Measurements from ENCODE around the gene ASF1A. TPM values are rescaled to one million over a fixed set of nuclear protein-coding genes. Genes with fewer than 3 reads are reported as not detected.

The ASF1A gene
- total RNA-seq, 1 experiment from 2014 or later = 34.4 TPM

- H4K20me1 ChIP-seq (ENCODE audit: control insufficient read depth, insufficient read depth, insufficient read length) = no peaks in the 10 kb centered on the region
- Mint-ChIP-seq H3K27ac (no peak overlapping the region; a peak in 1 of 7 replicates), H3K4me3 (no peak overlapping the region), H3K36me3 (ENCODE audit: insufficient read depth in 1 of 3, low read depth in 3 of 3) (peaks cover 6 to 12% (median 8%) of the 10 kb centered on the region in 3 experiments), H3K9me3 (peaks cover 7 to 11% of the 10 kb centered on the region in 2 experiments), H3K27me3 (ENCODE audit: low read depth) (no peaks in the 10 kb centered on the region), H3K4me1 (peaks cover 10 to 12% of the 10 kb centered on the region in 2 experiments; a peak in 3 of 4 replicates)
- H4K91ac ChIP-seq (ENCODE audit: insufficient read length, low read depth, low read length) = no peak overlapping the region
- H3K18ac ChIP-seq (ENCODE audit: insufficient read length, low read depth, low read length) = no peak overlapping the region
- H2BK15ac ChIP-seq (ENCODE audit: low read depth, low read length) = no peak overlapping the region
- H3K4me2 ChIP-seq (ENCODE audit: insufficient read depth, insufficient read length, low read length) = no peak overlapping the region
- H2AFZ ChIP-seq (ENCODE audit: low read length) = no peak overlapping the region
- H3K23ac ChIP-seq (ENCODE audit: insufficient read length, low read depth, low read length) = no peak overlapping the region
- WGBS (ENCODE audit: extremely low coverage, insufficient read length, low lambda C conversion rate) = no CpG with 5 or more reads among the region's 3 CpGs
- no peak overlapping the region for H2BK5ac ChIP-seq (ENCODE audit: insufficient read length, low read length)
- H3K56ac ChIP-seq (ENCODE audit: insufficient read length, low read depth, low read length) = no peak overlapping the region
- H3K9ac ChIP-seq (ENCODE audit: extremely low read depth, insufficient read length, low read length) = no peak overlapping the region
- no peak for TF ChIP-seq CTCF (conservative IDR thresholded peaks at IDR 0.05)
- H3K79me2 ChIP-seq (ENCODE audit: insufficient read depth, low read length) = no peaks in the 10 kb centered on the region
- H4K5ac ChIP-seq (ENCODE audit: insufficient read length, low read depth, low read length) = no peak overlapping the region
- no peak overlapping the region for H2BK20ac ChIP-seq (ENCODE audit: low read depth, low read length, poor library complexity, severe bottlenecking)
- no peak overlapping the region for H2BK12ac ChIP-seq (ENCODE audit: insufficient read length, low read depth, low read length)
- no peak overlapping the region for H3K27ac ChIP-seq (ENCODE audit: insufficient read length, low read depth, low read length)
- H3K4ac ChIP-seq (ENCODE audit: low read depth, low read length) = no peak overlapping the region
- no peak overlapping the region for H2BK120ac ChIP-seq (ENCODE audit: low read depth, low read length, poor library complexity, severe bottlenecking)
- no peaks in the 10 kb centered on the region for H3K27me3 ChIP-seq (ENCODE audit: insufficient read depth, low read length)
- no peak for DNase-seq
- no peak overlapping the region for H3T11ph ChIP-seq (ENCODE audit: low read length)
- H4K8ac ChIP-seq (replicated peaks; ENCODE audit: insufficient read length, low read depth, low read length) = no peak overlapping the region
- H3K4me1 ChIP-seq (ENCODE audit: insufficient read depth, low read length) = no peaks in the 10 kb centered on the region; the same call in 1 of the 2 replicates
- no peaks in the 10 kb centered on the region for H3K9me3 ChIP-seq (ENCODE audit: control insufficient read depth, low read depth, low read length)
- H3K79me1 ChIP-seq (ENCODE audit: insufficient read depth, low read depth, low read length, poor library complexity, severe bottlenecking) = no peaks in the 10 kb centered on the region
- no peak overlapping the region for H2AK5ac ChIP-seq (ENCODE audit: insufficient read length, low read length)
- no peaks in the 10 kb centered on the region for H3K23me2 ChIP-seq (ENCODE audit: insufficient read length, low read depth, low read length, poor library complexity, severe bottlenecking)
- H3K14ac ChIP-seq (ENCODE audit: insufficient read depth, low read length) = no peak overlapping the region
Observed at GRCh38 chr6:118859517-118860064, 34.4 kb upstream of the ASF1A start.
